ENCODE results near the gene C1QTNF7.

GRCh38 chr4:15470128-15470475 lies 42.3 kb downstream of the C1QTNF7 start:
- TF ChIP-seq EZH2phosphoT487 (IDR thresholded peaks at IDR 0.05; ENCODE audit: insufficient read depth, low read depth) (no peak), EZH2 (IDR thresholded peaks at IDR 0.05; ENCODE audit: insufficient read depth, poor library complexity, severe bottlenecking) (no peak)
